SKM-1 treated with dmso at 0.1 percent for 144 hours (cell line): ENCODE results near the gene ATXN1.

Experiments
- DNase-seq: peaks from one replicate; lab custom pipeline; 2025; ENCODE audit not compliant: unreplicated experiment; lab: John Stamatoyannopoulos, UW

ATXN1 gene

GRCh38 chr6:16488813-16489212, 272.4 kb downstream of the ATXN1 start:
- no peak for DNase-seq

GRCh38 chr6:16487996-16488674, 273.1 kb downstream of the ATXN1 start:
- DNase-seq, result no peak

GRCh38 chr6:16486661-16487060, 274.6 kb downstream of the ATXN1 start:
- DNase-seq, result no peak

- no peak for DNase-seq
These were observed 277.9 kb downstream of the ATXN1 start for GRCh38 chr6:16483315-16483875.

GRCh38 chr6:16482702-16483314, 278.5 kb downstream of the ATXN1 start:
- no peak for DNase-seq

GRCh38 chr6:16481697-16482399, 279.4 kb downstream of the ATXN1 start:
- DNase-seq, result no peak

GRCh38 chr6:16480763-16481560, 280.3 kb downstream of the ATXN1 start:
- DNase-seq, result no peak

GRCh38 chr6:16477367-16478149, 283.7 kb downstream of the ATXN1 start:
- DNase-seq, result no peak

- no peak for DNase-seq
These were observed 284.4 kb downstream of the ATXN1 start for GRCh38 chr6:16476861-16477260.

- DNase-seq, result no peak
These were observed 285.8 kb downstream of the ATXN1 start for GRCh38 chr6:16475494-16475781.

GRCh38 chr6:16474772-16475493, 286.3 kb downstream of the ATXN1 start:
- DNase-seq, result no peak

- DNase-seq, result no peak
These were observed 287.1 kb downstream of the ATXN1 start for GRCh38 chr6:16473908-16474771.

- DNase-seq, result no peak
These were observed 287.9 kb downstream of the ATXN1 start for GRCh38 chr6:16473184-16473907.

- DNase-seq, result no peak
These were observed 288.8 kb downstream of the ATXN1 start for GRCh38 chr6:16472349-16473069.

- DNase-seq, result no peak
These were observed 289.4 kb downstream of the ATXN1 start for GRCh38 chr6:16471910-16472297.

GRCh38 chr6:16471222-16471909, 289.9 kb downstream of the ATXN1 start:
- DNase-seq, result no peak
